NCI-H2107 (cell line): ENCODE results near the gene ADGRD1.
"Not testable (repeated sequence)": the region's sequence is repeated elsewhere in the genome, so short reads cannot be mapped to it uniquely, and the experiment has no call there.

Experiments
- DNase-seq: peaks from one replicate; lab custom pipeline; 2025; lab: John Stamatoyannopoulos, UW

ADGRD1 gene

DNA sequence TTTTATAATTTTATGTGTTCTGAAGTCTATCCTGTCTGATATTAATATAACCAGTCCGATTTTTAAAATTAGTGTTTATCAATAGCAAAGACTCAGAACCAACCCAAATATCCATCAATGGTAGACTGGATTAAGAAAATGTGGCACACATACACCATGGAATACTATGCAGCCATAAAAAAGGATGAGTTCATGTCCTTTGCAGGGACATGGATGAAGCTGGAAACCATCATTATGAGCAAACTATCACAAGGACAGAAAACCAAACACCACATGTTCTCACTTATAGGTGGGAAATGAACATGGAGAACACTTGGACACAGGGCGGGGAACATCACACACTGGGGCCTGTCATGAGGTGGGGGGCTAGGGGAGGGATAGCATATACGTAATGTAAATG, 16.2 kb upstream of the ADGRD1 start:
- not testable (repeated sequence) for DNase-seq

GRCh38 chr12:130938186-130938585, 15.5 kb upstream of the ADGRD1 start:
- DNase-seq = no peak

GRCh38 chr12:130944878-130945277, 8.8 kb upstream of the ADGRD1 start:
- DNase-seq = no peak

DNA sequence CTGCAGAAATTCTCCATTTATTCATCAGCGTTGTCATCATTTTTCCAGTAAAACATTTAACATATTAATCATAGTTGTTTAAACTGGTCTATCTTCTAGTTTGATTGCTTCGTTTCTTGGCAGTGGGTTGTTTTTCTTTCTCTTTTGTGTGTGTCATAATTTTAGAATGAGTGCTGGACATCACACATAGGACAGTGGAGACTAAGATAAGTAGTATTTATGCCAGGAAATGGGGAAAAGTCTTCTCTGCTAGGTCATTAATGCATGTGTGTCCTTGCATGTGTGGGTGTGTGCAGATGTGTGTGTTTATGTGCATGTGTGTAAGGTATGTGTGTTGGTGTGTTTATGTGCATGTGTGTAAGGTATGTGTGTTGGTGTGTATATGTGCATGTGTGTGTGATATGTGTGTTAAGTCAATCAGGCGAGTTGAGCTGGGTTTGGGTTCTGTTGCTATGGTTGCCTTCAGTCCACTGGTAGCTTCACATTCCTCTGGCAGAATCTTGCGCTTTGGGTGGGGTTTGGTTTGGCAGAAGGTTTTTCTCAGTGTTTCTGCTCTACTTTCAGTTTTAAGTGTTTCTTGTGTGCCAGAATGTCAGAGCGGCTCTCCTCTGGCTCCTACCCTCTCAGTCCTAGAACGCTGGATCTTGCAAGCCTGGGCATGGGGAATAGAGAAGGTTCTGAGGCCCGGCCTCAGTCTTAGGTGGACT, 7.8 kb upstream of the ADGRD1 start:
- DNase-seq = no peak

DNA sequence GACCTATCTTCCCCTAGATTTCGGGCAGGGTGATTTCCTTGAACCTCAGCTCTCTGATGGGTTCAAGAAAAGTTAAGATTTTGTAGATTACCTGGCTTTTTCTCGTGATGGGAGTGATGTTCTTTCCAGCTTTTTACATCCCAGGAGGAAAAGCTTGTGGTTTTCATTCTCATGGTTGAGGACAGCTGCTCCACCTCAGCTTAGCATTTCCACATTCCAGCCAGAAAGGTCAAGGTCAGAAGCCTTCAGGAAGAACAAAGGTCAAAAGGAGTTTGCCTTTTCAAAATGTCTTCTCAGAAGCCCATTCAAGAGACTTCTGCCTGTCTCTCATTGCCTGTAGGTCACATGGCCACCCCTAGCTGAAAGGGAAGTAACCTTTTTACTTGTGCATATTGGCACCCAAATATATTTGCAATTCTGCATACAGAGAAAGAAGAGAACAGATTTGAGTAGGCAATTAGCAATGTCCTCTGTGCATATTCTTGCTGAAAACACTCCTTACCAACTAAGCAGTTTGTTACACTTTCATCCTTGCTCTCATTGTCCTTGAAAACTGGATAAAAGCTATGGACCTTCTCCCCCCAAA, 6.6 kb upstream of the ADGRD1 start:
- DNase-seq = no peak

DNA sequence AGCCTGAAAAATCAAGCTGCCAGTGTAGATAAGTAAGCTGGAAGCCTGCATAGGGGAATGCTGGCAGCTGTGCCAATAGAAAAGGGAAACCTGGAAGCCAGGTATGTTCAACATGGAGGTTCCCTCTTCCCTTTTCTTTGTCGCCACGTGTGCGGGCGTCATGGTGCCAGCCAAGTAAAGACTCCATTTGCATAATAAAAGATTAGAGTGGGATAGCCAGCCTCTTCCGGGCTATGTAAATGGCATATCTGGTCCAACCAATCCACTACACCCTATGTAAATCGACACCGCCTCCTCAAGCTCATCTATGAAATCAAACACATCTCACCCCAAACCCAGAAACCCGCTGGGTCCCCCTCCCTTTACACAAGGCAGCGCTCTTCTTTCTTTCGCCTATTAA, 5.6 kb upstream of the ADGRD1 start:
- DNase-seq = no peak

- no peak for DNase-seq
These were observed 5.0 kb upstream of the ADGRD1 start for GRCh38 chr12:130948751-130949150.

DNA sequence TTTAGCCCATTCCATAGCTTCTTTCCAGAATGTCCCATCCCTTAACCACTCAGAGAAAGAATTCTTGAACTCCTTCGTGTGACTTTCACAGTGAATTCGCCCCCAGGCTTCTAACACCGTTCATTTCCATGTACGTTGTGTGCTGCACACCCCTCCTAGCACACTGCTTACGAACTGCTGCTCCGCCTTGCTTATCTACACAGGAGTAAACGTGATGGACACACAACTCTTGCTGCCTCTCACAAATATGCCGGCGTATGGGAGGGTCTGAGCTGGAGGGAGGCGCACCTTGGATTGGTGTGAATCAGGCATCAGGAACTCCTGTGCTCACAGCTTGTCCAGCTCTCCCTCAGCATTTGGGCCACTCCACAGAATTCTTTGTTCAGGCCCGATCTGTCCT, 3.9 kb upstream of the ADGRD1 start:
- no peak for DNase-seq

- DNase-seq = no peak
These were observed 2.1 kb upstream of the ADGRD1 start for GRCh38 chr12:130951636-130952035.

DNA sequence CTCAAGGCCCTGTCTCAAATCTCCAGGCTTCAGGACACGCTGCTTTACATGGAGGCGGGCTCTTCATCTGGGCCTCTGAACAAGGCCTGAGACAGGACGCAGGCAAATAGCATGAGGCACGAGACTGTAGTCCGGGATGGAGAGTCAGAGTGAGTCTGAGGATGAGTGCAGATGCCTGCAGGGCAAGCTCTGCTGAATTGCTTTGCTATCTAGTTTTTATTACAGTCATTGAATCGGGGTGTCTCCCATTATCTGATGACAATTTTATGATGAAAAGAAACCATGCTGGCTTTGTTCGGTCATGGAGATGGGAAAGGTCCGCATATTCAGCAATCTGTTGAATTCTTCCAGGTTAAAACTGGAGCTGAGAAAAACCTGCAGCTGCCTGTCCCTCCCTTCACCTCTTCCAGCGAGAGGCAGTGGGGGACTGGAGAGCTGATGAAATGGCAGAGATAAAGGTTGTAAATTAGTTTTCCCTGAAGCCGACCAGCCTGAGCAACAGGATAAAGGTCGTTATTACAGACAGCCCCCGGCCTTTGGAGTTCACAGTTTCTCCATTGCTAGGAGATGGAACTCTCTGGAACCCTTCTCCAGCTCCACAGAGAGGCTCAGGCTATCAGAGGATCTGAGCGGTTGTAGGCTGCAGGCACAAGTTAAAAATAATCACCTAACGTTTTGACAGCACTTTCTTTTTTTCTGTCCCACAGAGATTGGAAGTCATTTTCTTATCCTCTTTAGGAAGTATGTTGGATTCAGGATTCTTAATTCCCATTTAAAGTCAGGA, 1.3 kb upstream of the ADGRD1 start:
- DNase-seq = no peak

DNA sequence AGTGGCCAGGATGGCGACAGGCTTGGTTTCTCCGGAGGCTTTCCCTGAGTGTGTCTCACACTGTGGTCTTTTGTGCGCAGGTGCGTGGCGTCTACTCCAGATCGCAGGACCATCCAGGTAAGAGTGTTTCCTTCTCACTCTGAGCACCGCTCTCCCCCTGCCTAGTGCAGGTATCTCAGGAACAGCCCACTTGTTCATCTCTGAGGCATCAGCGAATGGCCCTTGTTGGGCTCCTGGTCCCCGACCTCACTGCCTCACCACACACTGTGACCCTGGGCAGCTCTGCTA, 781 bp downstream of the ADGRD1 start:
- no peak for DNase-seq

DNA sequence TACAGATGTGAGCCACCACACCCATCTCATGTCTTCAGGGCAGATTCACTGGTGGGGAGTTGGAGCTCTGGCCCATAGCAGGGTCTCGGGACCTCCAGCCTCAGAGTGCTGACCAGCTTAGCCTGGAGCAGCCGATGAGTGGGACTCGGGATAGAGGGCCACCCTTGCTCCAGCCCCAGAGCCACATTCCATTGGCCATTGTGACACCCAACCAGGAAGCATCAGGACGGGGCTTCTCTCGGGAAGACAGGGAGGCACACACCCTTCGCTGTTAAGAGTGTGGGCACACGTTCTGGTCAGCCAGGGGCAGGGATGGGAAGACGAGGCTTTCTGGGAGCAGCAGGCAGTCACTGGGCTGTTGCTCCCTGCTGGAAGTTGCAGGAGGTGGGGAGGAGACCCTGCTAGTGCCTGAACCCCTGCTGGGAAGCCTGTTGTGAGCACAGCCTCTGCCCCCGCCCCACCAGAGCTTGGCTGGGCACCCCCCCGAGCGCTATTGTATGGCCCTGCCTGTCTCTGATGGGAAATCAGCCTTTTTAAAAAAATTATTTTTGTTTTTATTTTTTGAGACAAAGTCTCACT, 1.6 kb downstream of the ADGRD1 start:
- DNase-seq = no peak

DNA sequence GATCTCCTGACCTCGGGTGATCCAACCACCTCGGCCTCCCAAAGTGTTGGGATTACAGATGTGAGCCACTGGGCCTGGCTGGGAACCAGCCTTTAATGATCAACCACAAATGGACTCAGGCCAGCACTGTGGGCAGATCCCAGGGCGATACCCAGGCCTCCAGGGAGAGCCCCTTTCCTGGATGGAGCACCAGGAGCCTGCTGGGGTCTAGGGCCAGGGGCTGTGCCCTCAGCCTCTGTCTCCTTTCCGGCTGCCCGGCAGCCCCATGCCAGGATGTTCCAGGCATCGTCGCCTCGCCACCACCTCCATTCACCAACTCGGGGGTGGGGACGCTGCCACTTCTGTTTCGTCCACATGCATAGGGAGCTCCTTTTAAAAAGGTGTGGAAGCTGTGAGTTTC, 2.3 kb downstream of the ADGRD1 start:
- no peak for DNase-seq

DNA sequence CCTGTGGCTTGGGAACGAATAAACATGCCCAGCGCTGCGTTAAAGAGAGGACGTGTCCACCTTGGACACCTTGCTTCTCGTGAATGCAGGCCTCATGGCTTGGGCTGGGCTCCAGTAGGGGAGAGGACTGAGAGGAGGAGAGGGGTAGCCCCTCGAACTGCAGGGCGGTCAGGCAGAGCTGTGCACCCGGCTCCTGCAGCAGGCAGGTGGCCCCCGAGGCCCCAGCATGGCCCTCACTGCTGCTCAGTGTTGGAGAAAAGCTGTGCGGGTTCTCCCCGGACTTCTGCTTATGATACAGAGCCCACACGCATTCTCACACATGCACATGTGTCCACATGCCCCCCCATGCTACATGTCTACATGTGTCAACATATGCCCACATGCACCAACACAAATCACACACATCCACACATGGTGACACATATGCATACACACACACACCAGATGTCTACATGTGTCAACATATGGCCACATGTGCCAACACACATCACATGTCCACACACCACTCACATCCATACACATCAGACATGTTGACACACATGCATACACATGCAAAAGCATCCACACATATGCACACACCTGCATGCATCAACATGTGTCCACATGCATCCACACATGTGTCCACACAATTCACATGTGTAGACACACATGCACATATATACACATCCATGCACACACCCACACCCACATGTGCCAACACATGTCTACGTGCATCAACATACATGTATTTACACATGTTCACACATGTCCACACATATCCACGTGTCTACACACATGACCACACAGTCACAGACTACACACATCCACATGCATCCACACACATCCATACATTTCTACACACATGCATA, 3.0 kb downstream of the ADGRD1 start:
- DNase-seq = no peak

GRCh38 chr12:130957304-130957621, 3.6 kb downstream of the ADGRD1 start:
- no peak for DNase-seq

- DNase-seq = no peak
These were observed 4.9 kb downstream of the ADGRD1 start for GRCh38 chr12:130958557-130959140.

GRCh38 chr12:130959632-130960031, 5.9 kb downstream of the ADGRD1 start:
- no peak for DNase-seq

GRCh38 chr12:130960058-130960457, 6.4 kb downstream of the ADGRD1 start:
- no peak for DNase-seq

GRCh38 chr12:130960787-130961186, 7.1 kb downstream of the ADGRD1 start:
- DNase-seq = no peak

DNA sequence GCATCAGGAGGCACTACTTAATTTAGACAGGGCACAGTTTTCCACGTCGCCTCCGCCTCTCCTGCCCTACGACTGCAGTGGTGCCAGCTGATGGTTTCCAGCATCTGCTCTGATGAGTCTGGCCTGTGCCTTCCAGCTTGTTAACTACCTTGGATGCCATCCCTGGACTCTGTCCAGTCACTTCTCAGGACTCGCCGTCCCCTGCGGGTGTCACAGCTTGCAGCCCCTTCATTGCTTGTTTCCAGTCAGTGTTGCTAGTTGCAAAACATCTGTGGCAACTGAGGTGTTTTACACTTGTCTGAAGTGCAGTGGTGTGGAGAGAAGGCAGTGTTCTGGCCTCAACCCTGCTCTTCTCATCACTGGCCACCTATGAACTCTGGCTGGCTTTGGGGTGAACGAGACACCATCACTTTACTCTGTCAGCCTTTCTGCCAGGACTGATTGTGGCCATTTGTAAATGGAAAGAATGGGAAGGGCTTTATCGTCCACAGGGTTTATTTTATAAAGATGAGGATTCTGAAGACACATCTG, 8.3 kb downstream of the ADGRD1 start:
- no peak for DNase-seq

GRCh38 chr12:130965214-130965613, 11.5 kb downstream of the ADGRD1 start:
- no peak for DNase-seq

DNA sequence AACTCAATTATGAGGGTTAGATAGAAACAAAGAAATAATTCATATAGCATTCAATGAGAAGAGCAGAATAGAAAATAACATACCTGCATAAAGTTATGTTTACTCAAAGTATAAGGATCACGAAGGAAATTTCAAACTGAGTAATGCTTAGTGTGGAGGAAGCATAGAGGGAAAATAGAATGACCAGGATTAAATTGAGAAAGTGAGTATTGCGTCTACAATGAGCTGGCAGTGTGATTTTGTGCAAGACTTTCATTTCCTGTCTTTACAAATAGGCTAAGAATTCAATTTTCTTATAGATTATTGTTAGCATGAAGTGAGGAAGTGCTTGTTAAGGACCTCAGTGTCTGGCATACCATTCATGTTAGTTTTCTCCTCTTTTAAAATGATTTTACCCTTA, 12.0 kb downstream of the ADGRD1 start:
- DNase-seq = no peak
